ENCODE measurements around the gene FAM53A.

- TF ChIP-seq EZH2 (IDR thresholded peaks at IDR 0.05; ENCODE audit: borderline replicate concordance) (no peak), EZH2phosphoT487 (IDR thresholded peaks at IDR 0.05; ENCODE audit: low read depth, severe bottlenecking, unreplicated experiment) (no peak)
Measured at GRCh38 chr4:1639299-1639868, 44.7 kb downstream of the FAM53A start.
